ENCODE data around the gene COQ10A. TPM values are rescaled to one million over a fixed set of nuclear protein-coding genes. Genes with fewer than 3 reads are reported as not detected.

The COQ10A gene
- total RNA-seq, 4 donors from 2014 or later: 6.7 to 51.5 (median 27.9) TPM

DNA sequence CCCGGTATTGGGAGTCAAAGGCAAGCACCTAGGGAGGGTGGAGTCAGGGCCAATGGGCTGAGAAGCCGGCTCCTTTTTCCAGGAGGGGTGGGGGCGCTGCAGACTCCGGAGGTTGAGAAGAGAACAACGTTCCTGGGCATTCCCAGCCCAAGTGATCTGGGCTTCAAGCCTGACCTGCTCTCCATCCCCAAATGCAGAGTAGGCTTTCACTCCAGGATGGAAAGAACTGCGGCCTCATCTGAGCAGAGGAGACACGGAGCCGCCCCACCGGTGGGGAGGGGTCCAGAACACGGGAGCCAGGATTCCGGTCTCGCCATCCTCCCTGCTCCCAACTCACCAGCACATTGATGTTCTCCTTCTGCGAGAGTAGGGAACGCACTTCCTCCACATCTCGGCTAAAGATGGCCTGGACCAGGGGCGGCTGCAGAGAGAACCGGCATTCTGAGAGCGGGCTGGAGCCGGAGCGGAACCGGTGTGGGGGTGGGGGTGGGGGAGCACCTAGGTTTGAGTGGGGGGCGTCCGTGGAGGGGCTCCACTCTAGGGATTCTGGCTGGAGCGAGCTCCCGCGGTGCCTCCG lies 9.2 kb upstream of the COQ10A start:
- Histone ChIP-seq H3K36me3 (peaks cover 0 to 33% (median 15%) of the 10 kb centered on the region in 4 donors), H3K9me3 (no peaks in the 10 kb centered on the region), H3K27ac (peak overlapping the region; percentile 87 to 93 (median 90)), H3K27me3 (no peaks in the 10 kb centered on the region), H3K4me3 (peak overlapping the region; percentile 66 to 83 (median 72)), H3K4me1 (peaks cover 16 to 23% (median 22%) of the 10 kb centered on the region in 4 donors)
- TF ChIP-seq POLR2AphosphoS5 (IDR thresholded peaks at IDR 0.05) (no peak), POLR2A (IDR thresholded peaks at IDR 0.05) (no peak), EP300 (IDR thresholded peaks at IDR 0.05; ENCODE audit: low read depth) (no peak)
- TF ChIP-seq, protein P1, sequence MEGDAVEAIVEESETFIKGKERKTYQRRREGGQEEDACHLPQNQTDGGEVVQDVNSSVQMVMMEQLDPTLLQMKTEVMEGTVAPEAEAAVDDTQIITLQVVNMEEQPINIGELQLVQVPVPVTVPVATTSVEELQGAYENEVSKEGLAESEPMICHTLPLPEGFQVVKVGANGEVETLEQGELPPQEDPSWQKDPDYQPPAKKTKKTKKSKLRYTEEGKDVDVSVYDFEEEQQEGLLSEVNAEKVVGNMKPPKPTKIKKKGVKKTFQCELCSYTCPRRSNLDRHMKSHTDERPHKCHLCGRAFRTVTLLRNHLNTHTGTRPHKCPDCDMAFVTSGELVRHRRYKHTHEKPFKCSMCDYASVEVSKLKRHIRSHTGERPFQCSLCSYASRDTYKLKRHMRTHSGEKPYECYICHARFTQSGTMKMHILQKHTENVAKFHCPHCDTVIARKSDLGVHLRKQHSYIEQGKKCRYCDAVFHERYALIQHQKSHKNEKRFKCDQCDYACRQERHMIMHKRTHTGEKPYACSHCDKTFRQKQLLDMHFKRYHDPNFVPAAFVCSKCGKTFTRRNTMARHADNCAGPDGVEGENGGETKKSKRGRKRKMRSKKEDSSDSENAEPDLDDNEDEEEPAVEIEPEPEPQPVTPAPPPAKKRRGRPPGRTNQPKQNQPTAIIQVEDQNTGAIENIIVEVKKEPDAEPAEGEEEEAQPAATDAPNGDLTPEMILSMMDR (IDR thresholded peaks at IDR 0.05): no peak
- in situ Hi-C loops (cut with MboI; ENCODE audit: low pct_ligation_motif_present in 1 of 4, low pct_unique_long_range_greater_than_20kb in 1 of 4, low sequenced_read_pairs in 3 of 4): no loop called here
- WGBS, 2 donors (ENCODE audit: low coverage in 1 of 2): 0% methylated on average over 13 of the region's 27 CpGs; no CpG with 5 or more reads in 1 of the 2 donors
- DNase-seq: no peak
- intact Hi-C loops (cut with DNase I; ENCODE audit: low total_unique reads): no loop called here

DNA sequence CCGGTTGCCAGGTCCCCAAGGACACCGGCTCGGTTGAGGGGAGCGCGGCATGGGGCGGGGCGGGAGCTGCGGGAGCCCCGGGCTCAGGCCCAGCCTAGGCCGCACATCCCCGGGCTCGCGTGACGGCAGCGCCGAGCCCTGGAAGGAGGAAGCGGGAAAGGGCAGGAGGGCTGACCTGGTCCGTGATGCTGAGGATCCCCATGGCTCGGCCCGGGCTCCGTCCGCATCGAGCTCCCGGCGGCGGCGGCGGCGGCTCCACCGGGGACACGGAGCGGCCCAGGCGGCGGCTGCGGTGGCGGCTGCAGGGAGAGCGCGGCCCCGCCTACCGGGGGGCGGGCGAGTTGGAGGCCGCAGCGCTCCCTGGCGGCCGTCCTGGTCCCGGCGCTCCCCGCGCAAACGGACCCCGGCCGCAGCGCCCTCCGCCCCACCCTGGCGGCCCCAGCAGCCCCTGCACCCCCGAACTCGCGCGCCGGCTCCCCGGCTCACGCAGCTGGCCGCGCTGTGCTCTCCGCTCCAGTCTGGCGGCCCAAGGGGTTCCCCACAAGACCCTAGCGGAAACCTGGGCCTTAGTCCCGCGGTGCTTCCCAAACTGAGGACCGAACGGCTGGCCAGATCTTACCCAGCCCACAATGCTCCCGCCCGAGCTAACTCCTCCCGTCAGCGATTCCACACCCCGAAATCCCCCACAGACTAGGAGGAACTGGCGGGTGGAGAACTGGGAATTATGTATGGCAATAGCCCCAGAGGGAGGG lies 8.5 kb upstream of the COQ10A start, which contains the start of gene ANKRD52:
Gene ANKRD52, minus strand, starts transcription at position 317 of the 752 bp plus-strand sequence. Its CDS starts 115 bp downstream, at position 202.
- in situ Hi-C loops (cut with MboI; ENCODE audit: low pct_ligation_motif_present in 1 of 4, low pct_unique_long_range_greater_than_20kb in 1 of 4, low sequenced_read_pairs in 3 of 4): no loop called here
- TF ChIP-seq POLR2A (IDR thresholded peaks at IDR 0.05) (no peak), POLR2AphosphoS5 (IDR thresholded peaks at IDR 0.05) (peak in 2 of 3 donors; percentile 15 to 41)
- TF ChIP-seq, protein P1 (IDR thresholded peaks at IDR 0.05): peak; percentile 36 to 80 (median 64)
- peak within 1 kb of the TSS; percentile 66 to 83 (median 72) for H3K4me3 ChIP-seq
- 1% methylated on average over 46 of the region's 78 CpGs; no CpG with 5 or more reads in 1 of the 2 donors for WGBS, 2 donors (ENCODE audit: low coverage in 1 of 2)
- peaks cover 0 to 27% (median 9%) of the 10 kb centered on the region in 4 donors for H3K36me3 ChIP-seq
- H3K4me1 ChIP-seq: peaks cover 16 to 23% (median 22%) of the 10 kb centered on the region in 4 donors
- no peaks in the 10 kb centered on the region for H3K9me3 ChIP-seq
- no peaks in the 10 kb centered on the region for H3K27me3 ChIP-seq
- intact Hi-C loops (cut with DNase I; ENCODE audit: low total_unique reads): no loop called here
- H3K27ac ChIP-seq: peak within 1 kb of the TSS; percentile 87 to 93 (median 90)
- DNase-seq: peak; percentile 81

DNA sequence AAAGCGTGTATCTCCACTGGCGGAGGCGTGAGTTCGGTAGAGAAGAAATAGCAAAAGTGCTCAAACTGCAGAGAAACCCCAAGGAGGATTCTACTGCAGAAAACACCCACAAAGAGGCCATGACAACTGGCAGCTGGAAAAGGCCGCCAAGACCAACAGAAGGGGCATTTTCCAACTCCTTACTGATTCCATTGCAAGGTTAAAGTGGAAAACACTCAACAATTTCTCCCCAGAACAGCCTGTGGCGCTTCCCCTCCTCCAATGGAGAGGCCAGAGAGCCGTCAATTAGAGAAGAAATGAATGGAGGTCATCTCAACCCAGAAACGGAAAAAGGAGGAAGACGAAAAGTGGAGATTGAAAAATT lies 7.9 kb upstream of the COQ10A start:
- Histone ChIP-seq H3K4me3 (peak overlapping the region; percentile 31 to 83 (median 70)), H3K4me1 (peaks cover 16 to 23% (median 22%) of the 10 kb centered on the region in 4 donors), H3K27me3 (no peaks in the 10 kb centered on the region), H3K9me3 (no peaks in the 10 kb centered on the region), H3K27ac (peak overlapping the region; percentile 87 to 93 (median 90)), H3K36me3 (peaks cover 0 to 21% (median 6%) of the 10 kb centered on the region in 4 donors)
- TF ChIP-seq EP300 (IDR thresholded peaks at IDR 0.05; ENCODE audit: low read depth): no peak
- TF ChIP-seq, protein P1 (IDR thresholded peaks at IDR 0.05): no peak
- TF ChIP-seq POLR2AphosphoS5 (IDR thresholded peaks at IDR 0.05): no peak
- intact Hi-C loops (cut with DNase I; ENCODE audit: low total_unique reads) (no loop called here), in situ Hi-C loops (cut with MboI; ENCODE audit: low pct_ligation_motif_present in 1 of 4, low pct_unique_long_range_greater_than_20kb in 1 of 4, low sequenced_read_pairs in 3 of 4) (no loop called here)
- no peak for DNase-seq
- 11 to 14% methylated on average over 6 to 9 of the region's 9 CpGs for WGBS, 2 donors (ENCODE audit: low coverage in 1 of 2)

DNA sequence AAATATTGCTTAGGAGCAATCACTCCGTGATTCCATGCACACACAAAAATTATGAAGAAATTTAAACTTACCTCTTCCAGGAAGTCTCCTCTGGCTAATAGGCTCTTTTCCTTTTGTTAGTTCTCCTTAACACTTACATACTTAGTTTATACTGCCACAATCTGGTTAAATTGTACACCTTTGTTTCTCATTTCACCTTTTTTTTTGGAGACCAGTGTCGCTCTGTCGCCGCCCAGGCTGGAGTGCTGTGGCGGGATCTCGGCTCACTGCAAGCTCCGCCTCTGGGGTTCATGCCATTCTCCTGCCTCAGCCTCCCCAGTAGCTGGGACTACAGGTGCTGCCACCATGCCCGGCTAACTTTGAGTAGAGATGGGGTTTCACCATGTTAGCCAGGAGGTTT lies 6.4 kb upstream of the COQ10A start:
- in situ Hi-C loops (cut with MboI; ENCODE audit: low pct_ligation_motif_present in 1 of 4, low pct_unique_long_range_greater_than_20kb in 1 of 4, low sequenced_read_pairs in 3 of 4): no loop called here

More for the DNA sequence above, 6.4 kb upstream of the COQ10A start:
- Histone ChIP-seq H3K4me1 (peaks cover 16 to 23% (median 22%) of the 10 kb centered on the region in 4 donors), H3K27ac (no peak overlapping the region), H3K9me3 (no peaks in the 10 kb centered on the region), H3K4me3 (no peak overlapping the region), H3K36me3 (peaks cover 0 to 5% (median 0%) of the 10 kb centered on the region in 4 donors), H3K27me3 (no peaks in the 10 kb centered on the region)
- no peak for TF ChIP-seq EP300 (IDR thresholded peaks at IDR 0.05; ENCODE audit: low read depth)
- TF ChIP-seq, protein P1 (IDR thresholded peaks at IDR 0.05): no peak
- no peak for TF ChIP-seq POLR2A (IDR thresholded peaks at IDR 0.05)
- TF ChIP-seq POLR2AphosphoS5 (IDR thresholded peaks at IDR 0.05): no peak
- DNase-seq: no peak
- 69 to 95% methylated on average over 1 to 8 of the region's 8 CpGs for WGBS, 2 donors (ENCODE audit: low coverage in 1 of 2)
- intact Hi-C loops (cut with DNase I; ENCODE audit: low total_unique reads): no loop called here
